Fibroblast of skin of right quadriceps (primary cell): Measurements from ENCODE around the gene TMEM183A.
A peak's percentile ranks its signal among the peaks of the same experiment; 100 is the strongest.

ENCODE experiments used
- DNase-seq: peaks from one replicate; pipeline ENCODE4 v3.0.0-alpha.2; 2013

TMEM183A gene

DNA sequence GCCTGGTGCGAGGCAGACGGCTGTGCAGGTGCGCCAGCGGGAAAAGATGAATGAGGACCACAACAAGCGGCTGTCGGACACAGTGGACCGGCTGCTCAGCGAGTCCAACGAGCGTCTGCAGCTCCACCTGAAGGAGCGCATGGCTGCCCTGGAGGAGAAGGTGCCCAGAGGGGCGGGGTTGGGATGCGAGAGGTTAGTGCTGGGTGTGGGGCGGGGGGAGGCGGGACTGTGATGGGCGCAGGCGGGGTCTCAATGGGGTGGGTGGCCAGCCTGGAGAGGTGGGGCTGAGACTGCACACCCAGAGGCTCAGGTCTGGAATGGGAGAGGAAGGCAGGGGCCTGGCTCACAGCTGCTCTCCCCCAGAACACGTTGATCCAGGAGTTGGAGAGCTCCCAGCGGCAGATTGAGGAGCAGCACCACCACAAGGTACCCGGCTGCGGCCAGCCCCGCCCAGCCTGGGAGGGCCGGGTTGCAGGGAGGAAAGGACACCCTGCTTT lies 41.4 kb downstream of the TMEM183A start:
- no peak for DNase-seq

- DNase-seq: no peak
Observed at GRCh38 chr1:203049077-203049476, 41.9 kb downstream of the TMEM183A start.

GRCh38 chr1:203049576-203050180 lies 42.5 kb downstream of the TMEM183A start:
- no peak for DNase-seq

DNA sequence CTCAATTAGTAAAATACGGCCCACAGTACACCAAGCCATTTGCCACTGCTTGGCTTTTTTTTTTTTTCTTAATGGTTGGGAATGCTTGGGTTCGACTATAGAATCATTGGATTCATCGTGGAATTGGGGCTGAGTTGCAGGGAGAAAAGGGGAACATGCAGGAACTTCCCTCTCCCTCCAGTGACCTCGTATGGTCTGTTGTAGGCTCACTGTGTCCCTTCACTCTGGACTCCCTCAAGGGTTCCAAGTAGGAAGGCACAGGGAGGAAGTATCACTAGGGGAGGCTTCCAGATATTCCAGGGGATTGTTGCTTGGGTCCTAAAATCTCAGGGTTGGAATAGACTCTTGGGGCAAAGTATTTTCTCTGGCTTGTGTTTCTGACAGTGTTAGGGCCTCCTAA lies 43.7 kb downstream of the TMEM183A start:
- no peak for DNase-seq

- no peak for DNase-seq
Observed at GRCh38 chr1:203051841-203052324, 44.7 kb downstream of the TMEM183A start.

DNA sequence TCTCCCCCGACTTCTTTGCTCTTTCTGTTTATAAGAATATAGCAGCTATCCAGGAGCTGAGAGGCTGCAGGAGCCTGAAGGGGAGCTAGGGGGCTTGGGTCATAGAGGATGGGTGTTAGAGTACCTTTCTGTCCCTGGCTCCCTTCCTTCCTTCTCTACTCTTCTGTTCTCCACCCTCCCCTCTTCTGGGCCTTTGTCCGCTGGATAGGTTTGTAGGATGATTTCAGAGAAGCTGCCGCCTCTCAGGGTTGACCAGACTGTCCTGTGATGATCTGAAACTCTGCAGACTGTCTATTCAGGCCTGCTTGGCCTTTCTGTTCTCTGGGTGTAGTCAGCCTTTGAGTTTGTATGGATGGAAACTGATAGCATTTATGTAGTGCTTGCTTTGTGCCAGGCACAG lies 45.4 kb downstream of the TMEM183A start:
- DNase-seq: no peak

DNA sequence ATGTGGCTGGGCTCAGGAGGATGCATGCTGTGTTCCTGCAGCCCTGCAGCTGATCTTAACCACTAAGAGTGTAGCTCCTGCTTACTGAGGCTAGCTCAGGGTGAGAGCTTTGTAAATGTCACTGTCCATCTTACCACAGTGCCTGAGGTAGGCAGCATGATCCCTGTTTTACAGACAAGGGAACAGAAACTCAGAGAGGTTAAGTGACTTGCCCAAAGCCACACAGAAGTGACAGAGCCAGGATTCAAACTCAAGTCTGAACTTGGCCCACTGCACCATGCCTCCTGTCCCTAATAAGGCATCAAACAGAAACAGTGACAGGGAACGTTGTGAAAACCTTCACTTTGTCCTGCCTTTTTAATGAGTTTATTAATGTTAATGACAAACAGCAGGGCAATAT lies 47.0 kb downstream of the TMEM183A start:
- no peak for DNase-seq

GRCh38 chr1:203054642-203055041 lies 47.5 kb downstream of the TMEM183A start:
- no peak for DNase-seq

DNA sequence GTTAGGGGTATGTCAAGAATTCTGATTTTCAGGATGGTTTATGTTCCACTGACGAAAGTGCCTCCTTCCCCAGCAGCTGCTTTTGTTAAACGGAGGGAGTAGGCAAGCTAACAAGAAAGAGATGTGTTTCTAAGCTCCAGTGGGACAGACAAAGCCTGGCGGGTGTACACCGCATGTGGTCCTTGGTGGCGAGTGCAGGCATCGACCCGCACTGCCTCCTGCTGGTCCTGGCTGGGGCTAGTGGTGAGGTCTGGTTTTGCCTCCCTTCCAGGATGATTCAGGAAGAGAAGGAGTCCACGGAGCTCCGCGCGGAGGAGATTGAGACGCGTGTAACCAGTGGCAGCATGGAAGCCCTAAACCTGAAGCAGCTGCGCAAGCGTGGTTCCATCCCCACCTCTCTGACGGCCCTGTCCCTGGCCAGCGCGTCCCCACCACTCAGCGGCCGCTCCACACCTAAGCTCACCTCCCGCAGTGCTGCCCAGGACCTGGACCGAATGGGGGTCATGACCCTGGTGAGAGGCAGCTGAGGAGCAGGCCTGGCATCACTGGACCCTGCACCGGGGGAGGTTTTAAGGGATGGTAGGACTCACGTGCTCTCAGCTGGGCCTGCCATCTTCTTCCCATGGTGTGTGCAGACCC lies 48.1 kb downstream of the TMEM183A start:
- DNase-seq: no peak

GRCh38 chr1:203056012-203056411 lies 48.8 kb downstream of the TMEM183A start:
- no peak for DNase-seq

- no peak for DNase-seq
Observed at GRCh38 chr1:203056516-203056915, 49.3 kb downstream of the TMEM183A start.

GRCh38 chr1:203057911-203058675 lies 50.9 kb downstream of the TMEM183A start:
- peak; percentile 57 for DNase-seq

DNA sequence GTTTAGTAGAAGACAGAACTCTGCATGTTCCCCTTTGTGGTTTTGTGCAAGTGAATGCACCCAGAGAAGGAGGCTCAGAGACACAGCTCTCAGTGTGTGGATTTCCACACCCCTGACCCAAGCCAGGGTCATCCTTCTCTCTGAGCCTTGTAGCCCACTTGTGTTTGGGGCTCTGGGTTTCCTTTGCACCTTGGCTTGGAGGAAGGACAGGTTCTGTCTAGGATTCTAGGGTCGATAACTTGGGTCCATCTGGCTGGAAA lies 51.4 kb downstream of the TMEM183A start:
- DNase-seq: no peak

GRCh38 chr1:203059485-203059884 lies 52.3 kb downstream of the TMEM183A start:
- no peak for DNase-seq

- no peak for DNase-seq
Observed at GRCh38 chr1:203060115-203060514, 52.9 kb downstream of the TMEM183A start.

- no peak for DNase-seq
Observed at GRCh38 chr1:203063287-203063686, 56.1 kb downstream of the TMEM183A start.

- no peak for DNase-seq
Observed at GRCh38 chr1:203065191-203065590, 58.0 kb downstream of the TMEM183A start.

DNA sequence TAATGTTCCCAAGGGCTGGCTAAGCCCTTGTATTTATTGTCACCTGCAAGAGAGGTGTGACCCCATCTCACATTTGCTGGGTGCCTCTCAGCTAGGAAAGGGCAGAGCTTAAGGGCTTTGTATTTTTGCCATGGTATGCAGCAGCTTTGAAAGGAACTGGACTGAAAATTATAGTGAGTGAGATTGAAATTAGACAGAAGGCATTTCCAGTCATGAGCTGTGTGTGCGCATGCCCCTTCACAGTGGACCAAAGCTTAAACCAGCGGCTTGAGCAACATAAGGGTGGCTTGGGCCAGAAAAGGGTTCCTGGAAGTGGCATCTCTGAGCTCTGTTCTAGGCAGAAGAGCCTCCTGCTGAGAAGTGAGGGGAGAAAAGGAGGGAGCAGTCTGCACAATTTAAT lies 58.8 kb downstream of the TMEM183A start:
- no peak for DNase-seq

- no peak for DNase-seq
Observed at GRCh38 chr1:203066965-203067364, 59.8 kb downstream of the TMEM183A start.

GRCh38 chr1:203069030-203069747 lies 62.0 kb downstream of the TMEM183A start:
- peak; percentile 55 for DNase-seq

DNA sequence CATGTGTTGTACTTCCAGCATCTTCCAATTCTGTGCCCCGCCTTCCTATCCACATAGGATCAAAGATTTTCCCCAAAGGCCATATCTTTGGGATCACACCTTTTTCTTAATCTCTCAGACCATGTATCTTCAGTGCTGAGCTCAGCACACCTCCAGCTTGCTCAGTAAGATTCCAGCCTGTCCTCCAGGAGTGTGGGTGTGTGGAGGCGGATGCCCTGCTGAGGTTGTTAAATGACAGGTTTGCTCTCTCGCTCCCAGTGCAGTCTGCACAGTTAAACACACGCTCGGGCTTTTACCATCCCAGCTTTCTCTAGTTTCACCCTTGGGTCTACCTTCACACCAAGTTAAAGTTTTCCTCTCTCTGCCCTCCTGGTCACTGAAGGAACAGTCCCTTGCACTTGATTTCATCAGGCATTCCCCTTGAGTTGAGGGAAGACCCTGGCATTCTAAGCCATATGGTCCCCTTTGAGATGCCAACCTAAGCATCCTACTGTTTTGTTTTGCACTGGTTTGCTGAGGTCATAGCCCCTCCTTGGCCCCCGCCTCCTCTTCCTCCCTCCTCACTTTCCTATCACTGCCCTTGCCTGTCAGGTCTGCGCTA lies 64.9 kb downstream of the TMEM183A start:
- DNase-seq: no peak

DNA sequence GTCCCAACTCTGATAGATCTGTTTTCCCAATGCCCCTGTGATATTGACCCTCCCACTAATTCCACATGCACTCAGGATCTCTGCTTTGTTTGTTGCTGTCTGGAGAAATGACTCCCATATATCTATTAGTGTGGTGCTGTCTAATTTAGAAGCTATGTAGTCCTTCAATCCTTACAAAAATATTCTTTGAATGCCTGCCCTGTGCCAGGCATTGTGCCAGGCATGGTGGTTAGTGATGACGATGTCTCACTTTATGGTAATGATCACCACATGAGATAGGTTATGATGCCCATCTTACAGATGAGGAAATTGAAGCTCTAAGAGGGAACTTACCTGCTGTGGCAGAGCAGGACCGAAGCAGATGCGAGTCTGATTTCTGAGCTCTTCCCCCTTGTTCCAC lies 65.7 kb downstream of the TMEM183A start:
- DNase-seq: peak; percentile 13

- no peak for DNase-seq
Observed at GRCh38 chr1:203073469-203073868, 66.3 kb downstream of the TMEM183A start.
